GM21423 (cell line): ENCODE data around the gene SNAI3.

ENCODE experiments used
- ATAC-seq: cut with Tn5 transposase; IDR thresholded peaks from one replicate; pipeline ENCODE4 v1.9.1; 2021; ENCODE audit warnings: mild to moderate bottlenecking, moderate library complexity; ENCODE audit not compliant: unreplicated experiment

Gene SNAI3

DNA sequence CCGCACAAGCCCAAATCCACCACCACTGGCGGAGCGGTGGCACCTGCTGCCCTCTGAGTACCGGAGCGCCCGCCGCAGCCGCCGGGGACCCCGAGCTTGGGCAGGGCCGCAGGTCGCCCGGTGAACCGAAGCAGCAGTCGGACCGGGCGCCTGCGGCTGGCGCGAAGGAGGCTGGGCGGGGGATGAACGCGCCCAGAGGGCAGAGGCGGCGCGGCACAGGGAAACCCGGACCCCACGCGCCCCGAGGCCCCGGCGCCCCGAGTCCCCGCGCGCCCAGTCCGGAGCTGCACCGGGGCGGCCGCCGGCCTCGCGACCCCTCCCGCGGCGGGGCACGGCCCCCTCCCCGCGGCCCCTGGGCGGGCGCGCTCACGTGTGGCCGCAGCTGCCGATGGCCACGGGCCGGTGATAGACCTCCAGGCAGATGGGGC, 19.5 kb upstream of the SNAI3 start:
- ATAC-seq = no peak

DNA sequence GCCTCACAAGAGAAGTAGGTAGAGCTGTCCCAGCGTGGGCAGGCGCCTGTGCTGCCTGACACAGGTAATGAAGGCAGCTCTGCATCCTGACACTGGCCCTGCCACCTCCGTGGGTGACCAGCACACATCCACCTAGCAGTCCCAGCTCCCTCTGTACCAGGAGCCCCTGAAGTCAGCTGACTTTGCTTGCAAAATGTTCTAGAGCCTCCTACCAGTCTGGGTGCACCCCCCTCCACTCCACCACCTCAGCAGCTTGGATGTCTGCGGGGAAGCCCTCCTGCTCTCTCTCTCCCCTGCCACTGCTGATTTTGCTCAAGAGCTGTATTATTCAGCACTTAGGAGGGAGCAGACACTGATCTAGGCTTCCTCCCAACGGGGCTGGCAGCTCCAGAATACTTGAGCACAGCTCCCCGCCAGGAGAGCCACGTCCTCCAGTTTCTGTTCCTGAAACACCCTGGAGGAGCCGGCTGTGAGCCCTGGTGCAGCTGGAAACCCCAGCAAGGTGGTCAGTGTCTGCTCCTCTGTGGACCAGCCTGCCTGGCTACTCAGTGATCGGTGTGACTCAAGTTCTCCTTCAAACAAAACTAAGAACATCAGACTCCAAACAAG, 18.9 kb upstream of the SNAI3 start:
- ATAC-seq = no peak

- ATAC-seq = no peak
These were observed 17.4 kb upstream of the SNAI3 start for GRCh38 chr16:88703486-88704309.

- ATAC-seq = no peak
These were observed 16.3 kb upstream of the SNAI3 start for GRCh38 chr16:88702371-88703210.

- ATAC-seq = no peak
These were observed 15.5 kb upstream of the SNAI3 start for GRCh38 chr16:88701581-88702370.

DNA sequence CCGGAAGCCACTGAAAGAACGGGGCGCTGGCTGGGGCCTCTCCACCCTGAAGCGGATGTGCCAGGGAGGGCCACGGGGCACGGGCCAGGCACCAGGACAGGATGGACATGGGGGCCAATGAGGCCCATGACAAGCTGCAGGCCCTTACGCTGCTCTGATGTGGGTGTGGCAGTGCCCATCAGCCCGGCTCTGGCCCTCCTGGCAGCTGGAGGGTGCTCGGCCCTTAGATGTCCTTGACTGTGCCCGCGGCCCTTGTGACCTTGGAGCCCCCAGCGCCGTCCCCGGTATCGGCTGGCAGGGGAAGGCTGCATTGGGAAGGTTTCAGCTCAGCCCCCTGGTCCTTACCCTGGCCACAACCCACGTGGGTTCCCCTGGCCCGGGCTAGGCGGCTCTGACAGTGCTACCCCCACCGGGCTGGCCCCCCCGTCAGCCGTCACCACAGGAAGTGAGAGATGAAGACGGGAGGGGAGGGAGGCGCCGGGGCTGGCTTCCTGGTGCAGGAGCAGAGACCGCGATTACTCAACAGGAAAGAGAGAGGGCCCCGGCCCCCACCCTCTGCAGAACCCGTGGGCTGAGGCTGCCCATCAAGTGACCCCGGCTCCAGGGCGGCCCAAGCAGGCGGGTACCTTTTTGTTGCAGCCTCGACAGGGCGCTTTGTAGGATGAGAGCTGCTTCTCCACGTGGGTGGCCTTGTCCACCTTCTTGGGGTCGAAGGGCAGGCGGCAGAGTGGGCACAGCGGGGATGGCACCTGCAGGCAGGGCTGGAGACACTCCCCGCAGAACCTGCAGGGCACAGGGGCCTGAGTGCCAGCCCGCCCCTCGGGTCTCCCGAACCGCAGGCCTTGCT, 14.6 kb upstream of the SNAI3 start:
- peak; percentile 62 for ATAC-seq

DNA sequence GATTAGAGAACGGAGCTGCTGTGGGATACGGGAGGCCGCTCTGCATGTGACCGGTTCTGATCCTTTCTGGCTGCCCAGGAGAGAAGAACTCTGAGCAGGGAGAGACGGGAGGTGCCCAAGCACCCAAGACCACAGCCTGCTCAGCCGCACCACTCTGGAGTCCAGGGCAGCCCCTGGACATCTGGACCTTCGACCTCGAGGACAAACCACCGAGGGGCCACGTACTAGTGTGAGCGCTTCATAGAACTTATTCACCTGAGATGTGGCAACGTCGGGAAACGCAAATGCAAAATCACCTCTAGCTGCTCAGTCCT, 14.0 kb upstream of the SNAI3 start:
- ATAC-seq = no peak

- ATAC-seq = no peak
These were observed 12.9 kb upstream of the SNAI3 start for GRCh38 chr16:88699180-88699579.

DNA sequence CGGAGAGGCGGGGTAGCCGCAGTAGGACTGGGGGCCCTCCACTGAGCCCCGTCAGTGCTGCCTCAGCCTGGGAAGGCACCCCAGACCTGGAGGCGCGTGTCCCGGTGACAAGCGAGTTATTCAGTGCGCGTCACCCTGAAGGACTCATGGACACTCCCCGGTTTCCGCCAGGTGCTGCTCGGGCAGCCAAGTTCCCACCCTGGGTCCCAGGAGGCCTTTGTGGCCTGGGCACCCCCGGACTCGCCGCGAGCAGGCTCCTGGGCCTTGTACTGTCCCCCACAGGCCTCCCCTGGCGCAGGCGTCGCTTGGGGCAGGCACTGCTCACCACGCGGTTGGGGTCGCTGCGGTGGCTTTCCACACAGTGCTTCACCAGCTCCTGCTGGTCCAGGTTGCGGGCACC, 12.3 kb upstream of the SNAI3 start:
- no peak for ATAC-seq

DNA sequence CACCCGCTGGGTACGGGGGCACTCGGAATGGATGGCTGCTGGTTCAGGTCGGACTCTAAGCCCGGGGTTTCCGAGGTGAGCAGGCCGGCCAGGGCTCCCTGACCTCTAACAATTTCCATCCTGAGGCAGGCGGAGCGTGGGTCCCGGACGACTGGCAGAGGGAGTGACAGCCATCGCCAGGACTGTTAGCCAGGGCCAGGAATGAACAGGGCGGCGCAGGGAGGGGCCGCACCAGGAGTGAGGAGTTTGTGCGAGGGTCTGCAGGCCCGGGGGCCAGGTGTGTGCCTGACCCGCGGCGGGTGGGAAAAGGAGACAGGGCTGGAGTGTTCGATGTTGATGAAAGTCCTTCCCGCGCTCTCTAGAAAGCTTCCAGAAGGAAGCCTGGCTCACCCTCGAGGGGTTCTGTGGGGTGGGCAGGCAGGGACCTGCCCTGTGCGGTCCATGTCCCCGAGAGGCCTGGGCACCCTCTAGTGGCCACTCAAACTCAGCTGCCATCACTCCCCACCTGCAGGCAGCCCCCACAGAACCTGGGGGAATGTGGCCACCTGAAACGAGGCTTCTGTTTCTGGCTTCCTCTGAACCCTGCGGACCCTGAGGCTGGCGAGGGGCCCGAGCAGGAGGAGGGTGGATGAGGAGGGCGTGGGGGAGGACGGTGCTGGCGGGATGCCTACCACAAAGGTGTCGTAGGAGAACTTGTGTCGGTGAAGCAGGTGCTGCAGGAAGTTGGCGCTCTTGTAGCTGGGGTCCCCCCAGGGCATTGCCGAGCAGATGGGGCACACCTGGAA, 11.7 kb upstream of the SNAI3 start:
- ATAC-seq = no peak

- no peak for ATAC-seq
These were observed 11.0 kb upstream of the SNAI3 start for GRCh38 chr16:88697116-88697830.

- no peak for ATAC-seq
These were observed 10.1 kb upstream of the SNAI3 start for GRCh38 chr16:88696441-88696840.

- no peak for ATAC-seq
These were observed 9.4 kb upstream of the SNAI3 start for GRCh38 chr16:88695753-88696152.

DNA sequence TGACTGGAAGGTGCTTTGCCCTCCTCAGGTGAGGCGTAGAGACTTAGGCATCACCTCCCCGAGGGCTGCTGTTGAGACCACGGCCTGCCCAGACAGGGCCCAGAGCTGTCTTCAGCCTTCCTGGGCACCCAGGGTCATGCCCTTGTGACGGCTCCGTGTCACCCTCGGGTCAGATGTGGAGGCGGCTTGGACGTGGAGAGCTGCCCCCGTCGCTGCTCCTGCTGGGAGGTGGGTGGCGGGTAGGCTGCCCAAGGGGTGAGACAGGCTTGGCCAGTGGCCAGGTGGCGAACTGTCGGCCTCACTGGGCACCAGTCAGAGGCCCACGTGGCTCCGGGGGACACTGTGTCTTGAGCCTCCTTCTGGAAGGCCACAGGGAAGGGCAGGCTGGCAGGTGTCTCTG, 8.9 kb upstream of the SNAI3 start:
- ATAC-seq = no peak

DNA sequence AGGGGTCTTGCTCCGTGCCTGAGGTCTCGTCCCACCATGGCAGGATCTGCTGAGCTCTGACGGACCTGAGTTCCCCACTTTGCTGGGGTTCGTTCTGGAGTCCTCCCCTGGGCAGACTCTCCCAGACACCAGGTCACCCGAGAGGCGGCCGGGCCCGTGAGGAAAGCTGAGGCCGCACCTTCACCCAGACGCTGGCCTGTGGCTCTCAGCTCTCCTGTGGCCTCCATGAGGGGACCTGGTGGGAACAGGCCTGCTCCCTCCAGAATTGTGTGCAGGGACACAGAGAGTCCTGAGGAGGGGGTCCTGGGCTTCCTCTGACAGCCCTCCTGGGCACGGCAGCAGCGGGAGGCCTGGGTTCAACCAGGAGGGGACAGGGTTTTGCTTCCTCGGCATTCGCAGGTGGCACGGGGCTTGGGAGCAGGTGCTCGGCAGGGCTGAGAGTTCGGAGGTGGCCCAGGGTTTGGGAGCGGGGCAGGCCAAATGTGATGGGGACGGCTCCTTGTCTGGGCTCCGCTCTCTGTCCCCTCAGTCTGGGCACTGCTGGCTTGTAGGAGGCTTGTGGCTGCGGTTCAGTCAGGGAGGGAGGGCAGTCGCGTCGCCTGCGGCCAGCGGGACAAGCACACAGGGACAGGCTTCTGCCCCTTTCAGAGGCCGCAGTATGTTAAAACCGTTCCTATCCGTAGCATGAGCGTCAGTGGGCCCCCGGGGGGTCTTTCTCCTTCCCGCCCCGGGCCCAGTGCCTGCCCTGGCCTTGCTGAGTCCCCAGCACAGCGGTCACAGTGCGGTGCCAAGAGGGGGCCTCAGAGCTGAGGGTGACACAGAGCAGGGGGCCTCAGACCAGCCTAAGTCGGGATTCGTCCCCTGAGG, 8.1 kb upstream of the SNAI3 start:
- ATAC-seq = no peak

DNA sequence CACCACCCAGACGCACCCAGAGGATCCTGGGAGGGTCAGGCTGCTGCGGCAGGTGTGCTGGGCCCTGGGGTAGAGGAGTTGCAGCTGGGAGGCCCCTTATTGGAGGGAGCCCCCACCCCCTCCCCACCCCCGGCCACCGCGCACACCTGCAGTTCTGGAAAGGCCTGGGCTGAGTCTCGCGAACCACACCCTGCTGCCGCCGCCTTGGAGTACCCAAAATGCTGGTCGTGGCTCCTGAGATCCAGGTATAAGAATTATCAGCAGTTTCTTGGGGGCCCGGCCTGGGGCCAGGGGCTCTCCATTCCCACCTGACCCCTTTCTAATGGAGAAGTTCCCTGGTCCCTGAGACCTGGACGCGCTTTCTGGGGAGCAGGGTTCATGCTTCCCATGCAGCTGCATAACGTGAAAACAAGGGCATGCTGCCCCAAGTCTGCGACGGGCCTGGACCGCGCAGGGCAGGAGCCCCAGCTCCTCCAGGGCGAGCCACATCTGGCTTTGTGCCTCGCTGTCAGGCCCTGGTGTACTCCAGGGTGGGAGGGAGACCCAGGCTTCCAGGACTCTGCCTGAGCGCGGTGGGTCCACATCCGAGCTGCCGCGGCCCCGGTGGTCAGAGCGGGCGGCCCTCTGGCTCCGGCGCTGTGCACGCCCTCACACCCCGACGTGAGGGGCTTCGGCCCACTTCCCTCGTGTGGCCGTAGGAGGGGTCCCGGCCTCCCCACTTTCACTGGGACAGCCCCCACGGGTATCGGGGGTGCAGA, 7.3 kb upstream of the SNAI3 start:
- ATAC-seq = no peak

- no peak for ATAC-seq
These were observed 6.6 kb upstream of the SNAI3 start for GRCh38 chr16:88692861-88693260.
